ENCODE measurements around the gene CDK5R2.
A peak's percentile ranks its signal among the peaks of the same experiment; 100 is the strongest.

CDK5R2 gene

GRCh38 chr2:218999021-218999880 lies 39.8 kb downstream of the CDK5R2 start:
- TF ChIP-seq, protein P1, sequence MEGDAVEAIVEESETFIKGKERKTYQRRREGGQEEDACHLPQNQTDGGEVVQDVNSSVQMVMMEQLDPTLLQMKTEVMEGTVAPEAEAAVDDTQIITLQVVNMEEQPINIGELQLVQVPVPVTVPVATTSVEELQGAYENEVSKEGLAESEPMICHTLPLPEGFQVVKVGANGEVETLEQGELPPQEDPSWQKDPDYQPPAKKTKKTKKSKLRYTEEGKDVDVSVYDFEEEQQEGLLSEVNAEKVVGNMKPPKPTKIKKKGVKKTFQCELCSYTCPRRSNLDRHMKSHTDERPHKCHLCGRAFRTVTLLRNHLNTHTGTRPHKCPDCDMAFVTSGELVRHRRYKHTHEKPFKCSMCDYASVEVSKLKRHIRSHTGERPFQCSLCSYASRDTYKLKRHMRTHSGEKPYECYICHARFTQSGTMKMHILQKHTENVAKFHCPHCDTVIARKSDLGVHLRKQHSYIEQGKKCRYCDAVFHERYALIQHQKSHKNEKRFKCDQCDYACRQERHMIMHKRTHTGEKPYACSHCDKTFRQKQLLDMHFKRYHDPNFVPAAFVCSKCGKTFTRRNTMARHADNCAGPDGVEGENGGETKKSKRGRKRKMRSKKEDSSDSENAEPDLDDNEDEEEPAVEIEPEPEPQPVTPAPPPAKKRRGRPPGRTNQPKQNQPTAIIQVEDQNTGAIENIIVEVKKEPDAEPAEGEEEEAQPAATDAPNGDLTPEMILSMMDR (IDR thresholded peaks at IDR 0.05), result no peak

GRCh38 chr2:218999881-219000568 lies 40.6 kb downstream of the CDK5R2 start:
- TF ChIP-seq, protein P1 (IDR thresholded peaks at IDR 0.05), result no peak

DNA sequence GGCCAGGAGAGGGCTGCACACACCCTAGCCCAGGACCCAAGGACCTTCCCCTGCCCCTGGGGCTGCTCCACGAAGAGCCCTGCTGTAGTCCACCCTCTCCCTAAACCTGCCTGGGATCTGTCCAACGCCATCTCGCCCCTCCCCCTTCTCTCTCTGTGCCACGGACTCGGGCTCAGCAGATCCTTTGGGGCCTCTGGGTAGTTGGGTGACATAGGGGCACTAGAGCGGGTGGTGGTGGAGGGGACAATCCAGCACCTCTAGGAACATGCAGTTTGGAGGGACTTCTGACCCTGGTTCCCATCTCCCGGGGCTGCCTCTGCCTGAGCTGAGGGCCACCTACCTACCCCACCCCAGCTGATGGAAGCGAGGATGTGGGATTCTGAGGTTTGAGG lies 41.1 kb downstream of the CDK5R2 start:
- TF ChIP-seq, protein P1 (IDR thresholded peaks at IDR 0.05), result no peak

- TF ChIP-seq, protein P1 (IDR thresholded peaks at IDR 0.05), result no peak
Observed at GRCh38 chr2:219001100-219001576, 41.7 kb downstream of the CDK5R2 start.

- TF ChIP-seq, protein P1 (IDR thresholded peaks at IDR 0.05), result no peak
Observed at GRCh38 chr2:219001577-219002394, 42.3 kb downstream of the CDK5R2 start.

DNA sequence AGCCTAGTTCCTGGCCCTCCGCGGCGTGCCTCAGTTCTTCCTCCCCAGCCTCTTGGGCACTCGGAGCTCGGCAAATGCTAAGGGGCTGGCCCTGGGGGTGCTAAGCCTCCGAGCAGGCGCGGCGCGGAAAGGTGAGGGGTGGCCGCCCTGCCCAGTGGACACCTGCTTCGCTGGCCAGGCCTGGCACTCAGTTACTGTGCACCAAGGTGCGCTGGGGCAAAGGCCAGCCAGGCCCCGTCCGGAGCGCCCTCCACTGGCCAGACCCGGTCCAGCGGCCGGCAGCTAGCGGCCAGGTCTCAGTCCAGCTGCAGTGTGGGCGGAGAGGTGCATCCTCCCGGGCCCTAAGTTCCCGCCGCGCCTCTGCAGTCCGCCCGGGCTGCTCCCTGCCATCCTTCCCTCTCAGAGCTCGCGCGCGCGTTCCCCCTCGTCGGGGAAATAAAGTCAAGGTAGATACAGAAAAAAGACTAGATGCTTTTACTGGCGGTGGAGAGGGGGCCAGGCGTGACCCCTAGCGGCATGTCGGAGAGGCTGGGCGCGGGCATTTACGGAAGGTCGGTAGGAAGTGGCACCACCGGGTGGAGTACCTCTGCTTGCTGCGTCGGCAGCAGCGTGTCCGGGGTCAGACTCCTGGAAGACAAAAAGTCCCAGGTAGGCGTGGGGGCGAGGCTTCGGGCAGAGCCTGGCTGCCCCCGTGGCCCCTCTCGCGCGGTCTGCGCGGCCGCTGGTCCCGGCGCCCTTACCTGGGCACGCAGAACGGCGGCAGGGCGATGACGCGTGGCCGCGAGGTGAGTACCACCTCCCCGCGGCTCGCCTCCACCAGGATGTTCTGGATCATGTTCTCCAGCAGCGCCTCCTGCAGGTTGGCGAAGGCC lies 43.2 kb downstream of the CDK5R2 start:
- TF ChIP-seq, protein P1 (IDR thresholded peaks at IDR 0.05), result peak; percentile 76
